HepG2 (cell line): Measurements from ENCODE around the gene ACP1. TPM values are rescaled to one million over a fixed set of nuclear protein-coding genes. Genes with fewer than 3 reads are reported as not detected.
A peak's percentile ranks its signal among the peaks of the same experiment; 100 is the strongest.

ENCODE experiments used
- ATAC-seq: fragments of 200-7000 bp; cut with Tn5 transposase; 3 replicates; pipeline ENCODE4 v1.9.1; 2020; ENCODE audit warnings: mild to moderate bottlenecking, moderate library complexity
- Bru-seq: library from RNA; stranded (reverse); fragments of 400-500 nt; gene quantifications from one replicate; lab custom pipeline; 2021; lab: Mats Ljungman, UMichigan
- BruChase-seq, 2 experiments: library from RNA; stranded (reverse); fragments of 400-500 nt; gene quantifications; one replicate each; lab custom pipeline; 2021; lab: Mats Ljungman, UMichigan
- BruUV-seq: library from RNA; stranded (reverse); fragments of 400-500 nt; replicated peaks from 2 replicates; lab custom pipeline; 2021; lab: Mats Ljungman, UMichigan
- CTCF ChIA-PET: fragments of 300-600 bp; formaldehyde crosslinking; extraction: SDS; loops from one replicate; lab custom pipeline; 2021; ENCODE audit warnings: low total read pairs, inconsistent platforms, low intra/inter-chr PET ratio; lab: Yijun Ruan, JAX
- POLR2A ChIA-PET: fragments of 350-600 bp; sonication (Branson Sonifier 250); formaldehyde crosslinking; loops from one replicate; lab custom pipeline; 2020; ENCODE audit warnings: antibody characterized with exemption, inconsistent platforms; lab: Yijun Ruan, JAX
- DNase-seq: peaks from one replicate; pipeline ENCODE4 v3.0.0-alpha.2; 2015; ENCODE audit warnings: low spot score
- FAIRE-seq: peaks from 3 replicates; lab custom pipeline; 2011; peaks lifted over from hg19 to GRCh38; lab: Jason Lieb, UNC
- H2AFZ ChIP-seq: one replicate; pipeline ENCODE4 v1.6.1; 2011; ENCODE audit warnings: low read length, inconsistent platforms
- H3K27ac ChIP-seq: fragments of 300-600 bp; 3 replicates; pipeline ENCODE4 v1.8.0; 2011; ENCODE audit warnings: mixed run types, mild to moderate bottlenecking, mixed read lengths, low read length, inconsistent platforms; ENCODE audit not compliant: insufficient read depth; ENCODE audit errors: extremely low read length
- H3K27me3 ChIP-seq, 2 experiments: fragments of 200-600 bp in 1 of 2; 2 replicates in 1 of 2; 3 replicates in 1 of 2; pipeline versions ENCODE4 v1.6.0 to v1.8.0; 2011; ENCODE audit warnings: low read length in 2 of 2, mild to moderate bottlenecking in 2 of 2, moderate library complexity in 2 of 2, inconsistent platforms in 1 of 2; ENCODE audit not compliant: insufficient read depth in 2 of 2, control insufficient read depth in 1 of 2
- H3K36me3 ChIP-seq, 2 experiments: fragments of 200-600 bp in 1 of 2; replicated peaks in 1 of 2; 2 replicates in 1 of 2; 3 replicates in 1 of 2; pipeline versions ENCODE4 v1.5.1 to v1.8.0; 2011; ENCODE audit warnings: low read length in 2 of 2, inconsistent platforms in 1 of 2; ENCODE audit not compliant: insufficient read depth in 2 of 2, control insufficient read depth in 1 of 2
- H3K4me1 ChIP-seq: 2 replicates; pipeline ENCODE4 v1.5.1; 2012; ENCODE audit warnings: low read length, inconsistent platforms; ENCODE audit not compliant: insufficient read depth
- H3K4me2 ChIP-seq: 2 replicates; pipeline ENCODE4 v1.6.0; 2011; ENCODE audit warnings: low read depth, low read length, inconsistent platforms
- H3K4me3 ChIP-seq, 3 experiments: fragments of 200-600 bp in 1 of 3; sonication (generic), shearing (Covaris generic) in 1 of 3; replicated peaks in 1 of 3; 2 replicates each; pipeline ENCODE4 v1.5.1; 2011 to 2016; ENCODE audit warnings: low read length in 3 of 3, inconsistent platforms in 2 of 3, low read depth in 2 of 3, mild to moderate bottlenecking in 2 of 3, control low read depth in 1 of 3, mixed read lengths in 1 of 3; ENCODE audit not compliant: insufficient read depth in 1 of 3
- H3K79me2 ChIP-seq: one replicate; pipeline ENCODE4 v1.6.1; 2011; ENCODE audit warnings: low read length, inconsistent platforms; ENCODE audit not compliant: insufficient read depth
- H3K9ac ChIP-seq: 2 replicates; pipeline ENCODE4 v1.6.0; 2011; ENCODE audit warnings: mild to moderate bottlenecking, low read depth, low read length, inconsistent platforms; ENCODE audit not compliant: insufficient read depth
- H3K9me3 ChIP-seq: 2 replicates; pipeline ENCODE4 v1.5.1; 2012; ENCODE audit warnings: mild to moderate bottlenecking, low read length
- H4K20me1 ChIP-seq: 2 replicates; pipeline ENCODE4 v1.6.0; 2011; ENCODE audit warnings: inconsistent platforms, mild to moderate bottlenecking, low read length, moderate library complexity; ENCODE audit not compliant: insufficient read depth
- HMG20B ChIP-seq: conservative IDR thresholded peaks from 2 replicates; pipeline ENCODE4 v1.6.1; 2016; ENCODE audit warnings: missing genetic modification reagents, missing compliant biosample characterization
- KDM6A ChIP-seq: IDR thresholded peaks from 2 replicates; pipeline ENCODE4 v1.6.1; 2016; ENCODE audit warnings: low read depth
- MIER3 ChIP-seq: IDR thresholded peaks from 2 replicates; pipeline ENCODE4 v1.6.1; 2016; ENCODE audit warnings: missing compliant biosample characterization, borderline replicate concordance
- ZNF143 ChIP-seq: sonication (generic); formaldehyde crosslinking; IDR thresholded peaks from 2 replicates; pipeline ENCODE4 v1.4.0; 2020; ENCODE audit warnings: missing genetic modification reagents
- ZNF484 ChIP-seq: sonication (generic); formaldehyde crosslinking; IDR thresholded peaks from 2 replicates; pipeline ENCODE4 v1.5.1; 2020; ENCODE audit warnings: mild to moderate bottlenecking, low read depth, missing genetic modification reagents, borderline replicate concordance
- ZNF530 ChIP-seq: sonication (generic); formaldehyde crosslinking; IDR thresholded peaks from 2 replicates; pipeline ENCODE4 v1.5.0; 2020; ENCODE audit warnings: low read depth, mild to moderate bottlenecking, missing genetic modification reagents
- ZNF713 ChIP-seq: sonication (generic); formaldehyde crosslinking; IDR thresholded peaks from 2 replicates; pipeline ENCODE4 v1.4.0; 2020; ENCODE audit warnings: mild to moderate bottlenecking, missing genetic modification reagents
- ZNF891 ChIP-seq: sonication (generic); formaldehyde crosslinking; IDR thresholded peaks from 2 replicates; pipeline ENCODE4 v1.5.0; 2020; ENCODE audit warnings: mild to moderate bottlenecking, missing genetic modification reagents
- WGBS: methylation state at CpG from one replicate; pipeline ENCODE4 v1.1.6; 2017; ENCODE audit warnings: low lambda C conversion rate; 5-methylcytosine and 5-hydroxymethylcytosine counted together
- in situ Hi-C: cut with HindIII; loops from 2 replicates; pipeline ENCODE4 v1.10.0; 2017; ENCODE audit warnings: low pct_unique_long_range_greater_than_20kb; ENCODE audit not compliant: extremely low pct_ligation_motif_present
- intact Hi-C: fragments of 100-400 bp; cut with micrococcal nuclease; formaldehyde crosslinking; loops from one replicate; pipeline ENCODE4 v1.10.0; 2022; ENCODE audit not compliant: unreplicated experiment
- long read RNA-seq, 2 experiments: library from RNA in 1 of 2; library from polyadenylated mRNA in 1 of 2; stranded (forward) in 1 of 2; unstranded in 1 of 2; transcript quantifications; one replicate each; pipeline ENCODE4 v2.0.0, GENCODE V29; 2019 to 2022
- polyA minus RNA-seq, 3 experiments: library from RNA; depleted of rRNA, polyadenylated mRNA; stranded (reverse); fragments of >200 nt; gene quantifications; 2 replicates each; pipeline ENCODE4 v1.2.3, GENCODE V29; 2011; ENCODE audit warnings: low replicate concordance in 1 of 3
- polyA plus RNA-seq, 8 experiments: library from polyadenylated mRNA; depleted of rRNA in 3 of 8; stranded (reverse) in 7 of 8; unstranded in 1 of 8; fragments of >200 nt; fragmentation: Illumina TruSeq in 4 of 8; extraction: Trizol in 4 of 8; gene quantifications; 2 replicates each; pipeline versions ENCODE4 v1.2.1 to v1.2.3, GENCODE V29; 2011 to 2016; ENCODE audit warnings: low read depth in 4 of 8, missing spikeins in 1 of 8, mixed read lengths in 1 of 8; ENCODE audit not compliant: insufficient read depth in 1 of 8
- total RNA-seq, 5 experiments: library from RNA; depleted of rRNA; stranded (reverse); fragments of >200 nt; fragmentation: Illumina TruSeq; extraction: Trizol; gene quantifications; 2 replicates each; pipeline ENCODE4 v1.2.3, GENCODE V29; 2016; ENCODE audit warnings: low read depth in 1 of 5
- TF ChIP-seq, protein P1 (sequence below): sonication (generic); formaldehyde crosslinking; conservative IDR thresholded peaks from 2 replicates; pipeline ENCODE4 v1.8.0; 2022; ENCODE audit warnings: low read depth, missing genetic modification reagents
- TF ChIP-seq, protein P2 (sequence below): sonication (generic); formaldehyde crosslinking; conservative IDR thresholded peaks from 2 replicates; pipeline ENCODE4 v1.8.1; 2023; ENCODE audit warnings: missing genetic modification reagents
- TF ChIP-seq, protein P3 (sequence below): IDR thresholded peaks from 2 replicates; pipeline ENCODE4 v1.6.1; 2016; ENCODE audit warnings: control low read depth

ACP1 gene
- 246 and 290 TPM in 2 replicates for total RNA-seq (2016; rRNA removed; fragmentation: Illumina TruSeq; extraction: Trizol)
- total RNA-seq (2016; cell fraction: cytosol; rRNA removed; fragmentation: Illumina TruSeq; extraction: Trizol; ENCODE audit: low read depth) = 198 and 234 TPM in 2 replicates
- total RNA-seq (2016; cell fraction: insoluble cytoplasmic fraction; rRNA removed; fragmentation: Illumina TruSeq; extraction: Trizol) = 252 and 306 TPM in 2 replicates
- 319 and 324 TPM in 2 replicates for total RNA-seq (2016; cell fraction: membrane; rRNA removed; fragmentation: Illumina TruSeq; extraction: Trizol)
- total RNA-seq (2016; cell fraction: nucleus; rRNA removed; fragmentation: Illumina TruSeq; extraction: Trizol) = 159 and 173 TPM in 2 replicates
- 280 and 348 TPM in 2 replicates for polyA plus RNA-seq (2011; rRNA removed)
- 192 and 226 TPM in 2 replicates for polyA plus RNA-seq (2011; cell fraction: cytosol; rRNA removed)
- 139 and 154 TPM in 2 replicates for polyA plus RNA-seq (2011; cell fraction: nucleus; rRNA removed)
- 301 and 382 TPM in 2 replicates for polyA plus RNA-seq (2012)
- 328 and 393 TPM in 2 replicates for polyA plus RNA-seq (2016; cell fraction: cytosol; fragmentation: Illumina TruSeq; extraction: Trizol; ENCODE audit: low read depth)
- polyA plus RNA-seq (2016; cell fraction: insoluble cytoplasmic fraction; fragmentation: Illumina TruSeq; extraction: Trizol; ENCODE audit: low read depth) = 381 and 406 TPM in 2 replicates
- polyA plus RNA-seq (2016; cell fraction: membrane; fragmentation: Illumina TruSeq; extraction: Trizol; ENCODE audit: low read depth) = 353 and 372 TPM in 2 replicates
- polyA plus RNA-seq (2016; cell fraction: nucleus; fragmentation: Illumina TruSeq; extraction: Trizol; ENCODE audit: insufficient read depth, low read depth) = 287 and 295 TPM in 2 replicates
- 137 and 198 TPM in 2 replicates for polyA minus RNA-seq (2011; rRNA and poly(A)+ RNA removed; ENCODE audit: low replicate concordance)
- polyA minus RNA-seq (2011; cell fraction: cytosol; rRNA and poly(A)+ RNA removed) = 154 and 160 TPM in 2 replicates
- 316 and 328 TPM in 2 replicates for polyA minus RNA-seq (2011; cell fraction: nucleus; rRNA and poly(A)+ RNA removed)
- percentile 99 among the genes with signal in this experiment for Bru-seq, nascent RNA
- percentile 98 among the genes with signal in this experiment for BruChase-seq, experiment 1, labeled RNA remaining after a 6-hour chase
- percentile 98 among the genes with signal in this experiment for BruChase-seq, experiment 2, labeled RNA remaining after a 2-hour chase
- long read RNA-seq, experiment 1, transcript ACP1-202 (6 exons, 1,552 nt) = minor isoform, 157 of 650 reads
- long read RNA-seq, experiment 1, transcript ACP1-201 (6 exons, 1,549 nt) = major isoform, 424 of 650 reads
- long read RNA-seq, experiment 1, transcript ACP1-209 (7 exons, 577 nt) = minor isoform, 25 of 650 reads
- long read RNA-seq, experiment 1, partial matches to known transcripts = 26 of 650 reads
- long read RNA-seq, experiment 1, other reads (novel, unspliced or antisense) = 16 of 650 reads
- long read RNA-seq, experiment 2, transcript ACP1-201 (6 exons, 1,549 nt) = major isoform, 244 of 462 reads
- long read RNA-seq, experiment 2, transcript ACP1-202 (6 exons, 1,552 nt) = minor isoform, 91 of 462 reads
- long read RNA-seq, experiment 2, transcript ACP1-209 (7 exons, 577 nt) = minor isoform, 19 of 462 reads
- long read RNA-seq, experiment 2, partial matches to known transcripts = 49 of 462 reads
- long read RNA-seq, experiment 2, other reads (novel, unspliced or antisense) = 53 of 462 reads

DNA sequence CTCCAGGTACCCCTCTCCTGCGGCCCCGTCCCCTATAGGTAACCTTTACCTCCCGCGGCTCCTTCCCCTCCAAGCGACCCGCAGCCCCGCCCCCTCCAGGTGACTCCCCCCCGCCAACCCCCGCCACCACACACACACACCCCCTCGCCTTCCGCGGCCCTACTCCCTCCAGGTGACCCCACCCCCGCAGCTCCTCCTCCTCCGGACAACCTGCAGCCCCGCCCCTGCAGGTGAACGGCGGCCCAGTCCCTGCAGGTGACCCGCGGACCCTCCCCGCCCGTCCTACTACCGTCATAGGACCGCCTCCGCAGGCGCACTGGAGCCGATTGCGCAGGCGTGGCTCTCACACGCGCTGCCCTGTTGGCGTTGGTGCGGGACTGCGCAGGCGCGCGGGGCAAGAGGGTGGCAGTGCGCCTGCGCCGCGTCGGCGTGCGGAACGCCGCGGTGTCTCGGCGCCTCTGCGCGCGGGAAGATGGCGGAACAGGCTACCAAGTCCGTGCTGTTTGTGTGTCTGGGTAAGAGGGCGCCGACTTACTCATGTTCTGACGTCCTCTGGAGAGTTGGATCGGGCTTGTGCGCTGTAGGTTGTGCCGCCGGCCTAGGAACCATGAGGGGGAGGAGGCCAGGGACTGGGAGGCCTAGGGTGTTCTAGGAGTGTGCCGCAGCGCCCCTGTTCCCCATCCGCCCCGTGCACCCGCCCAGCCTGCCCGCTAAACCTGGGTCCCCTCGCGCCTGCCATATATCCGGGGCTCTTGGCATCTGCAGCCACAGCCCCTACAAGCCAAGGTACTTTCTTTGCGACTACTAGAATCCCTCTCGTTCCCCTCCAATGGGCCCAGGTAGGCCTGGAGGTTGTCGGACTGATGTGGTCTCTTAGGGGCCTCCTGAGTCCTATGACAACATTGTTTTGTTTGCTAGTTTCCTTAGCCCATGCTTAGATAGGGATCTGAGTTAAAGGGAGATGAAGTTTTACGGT lies at the start of gene ACP1:
Gene ACP1, plus strand, starts transcription at position 455 of the 976 bp plus-strand sequence. Its CDS starts 18 bp downstream, at position 473.
- in situ Hi-C loops = loop anchor here (5.0 kb wide), 1 partner anchor 87 kb away; no protein-coding TSS in a partner anchor
- 3% methylated on average over 51 of the region's 73 CpGs for whole genome bisulfite sequencing
- Histone ChIP-seq H3K4me3 (peak within 1 kb of the TSS; percentile 95 to 99 (median 96)), H3K79me2 (peaks cover 51% of the 10 kb centered on the region), H3K36me3 (peaks cover 2 to 9% of the 10 kb centered on the region in 2 experiments; a peak in 3 of 5 replicates), H3K4me2 (peak within 1 kb of the TSS; percentile 98), H3K27me3 (peaks cover 0 to 5% of the 10 kb centered on the region in 2 experiments; a peak in 1 of 5 replicates), H3K27ac (peak within 1 kb of the TSS; percentile 84), H3K9me3 (no peaks in the 10 kb centered on the region), H3K9ac (peak within 1 kb of the TSS; percentile 97), H3K4me1 (peaks cover 83% of the 10 kb centered on the region), H4K20me1 (peaks cover 41% of the 10 kb centered on the region), H2AFZ (no peak within 1 kb of the TSS)
- ChIA-PET CTCF (interaction anchor here (1.6 kb wide), 1 partner anchor 18 kb away, joined by 6 read pairs; no protein-coding TSS in a partner anchor), POLR2A (interaction anchor here (0.6 to 11.0 kb wide), 6 partner anchors 9 to 88 kb away, joined by 3 to 156 read pairs (median 4); no protein-coding TSS in a partner anchor)
- FAIRE-seq (no peak), ATAC-seq (peak; percentile 76), DNase-seq (peak; percentile 93)
- intact Hi-C loops = no loop called here
- no TSS peak for BruUV-seq
- 0 out of 2 replicates have a peak, but pooled peaks have one; percentile 61 for TF ChIP-seq ZNF530 (CRISPR knock-in tag)
- TF ChIP-seq KDM6A (CRISPR knock-in tag) = peak; percentile 9; the same call in 1 of the 2 replicates
- 0 out of 2 replicates have a peak, but pooled peaks have one; percentile 69 for TF ChIP-seq ZNF484 (CRISPR knock-in tag)
- peak; percentile 97 for TF ChIP-seq ZNF891 (CRISPR knock-in tag)
- TF ChIP-seq, protein P1, sequence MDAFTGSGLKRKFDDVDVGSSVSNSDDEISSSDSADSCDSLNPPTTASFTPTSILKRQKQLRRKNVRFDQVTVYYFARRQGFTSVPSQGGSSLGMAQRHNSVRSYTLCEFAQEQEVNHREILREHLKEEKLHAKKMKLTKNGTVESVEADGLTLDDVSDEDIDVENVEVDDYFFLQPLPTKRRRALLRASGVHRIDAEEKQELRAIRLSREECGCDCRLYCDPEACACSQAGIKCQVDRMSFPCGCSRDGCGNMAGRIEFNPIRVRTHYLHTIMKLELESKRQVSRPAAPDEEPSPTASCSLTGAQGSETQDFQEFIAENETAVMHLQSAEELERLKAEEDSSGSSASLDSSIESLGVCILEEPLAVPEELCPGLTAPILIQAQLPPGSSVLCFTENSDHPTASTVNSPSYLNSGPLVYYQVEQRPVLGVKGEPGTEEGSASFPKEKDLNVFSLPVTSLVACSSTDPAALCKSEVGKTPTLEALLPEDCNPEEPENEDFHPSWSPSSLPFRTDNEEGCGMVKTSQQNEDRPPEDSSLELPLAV (CRISPR knock-in tag) = no peak; the same call in 1 of the 2 replicates
- TF ChIP-seq, protein P2, sequence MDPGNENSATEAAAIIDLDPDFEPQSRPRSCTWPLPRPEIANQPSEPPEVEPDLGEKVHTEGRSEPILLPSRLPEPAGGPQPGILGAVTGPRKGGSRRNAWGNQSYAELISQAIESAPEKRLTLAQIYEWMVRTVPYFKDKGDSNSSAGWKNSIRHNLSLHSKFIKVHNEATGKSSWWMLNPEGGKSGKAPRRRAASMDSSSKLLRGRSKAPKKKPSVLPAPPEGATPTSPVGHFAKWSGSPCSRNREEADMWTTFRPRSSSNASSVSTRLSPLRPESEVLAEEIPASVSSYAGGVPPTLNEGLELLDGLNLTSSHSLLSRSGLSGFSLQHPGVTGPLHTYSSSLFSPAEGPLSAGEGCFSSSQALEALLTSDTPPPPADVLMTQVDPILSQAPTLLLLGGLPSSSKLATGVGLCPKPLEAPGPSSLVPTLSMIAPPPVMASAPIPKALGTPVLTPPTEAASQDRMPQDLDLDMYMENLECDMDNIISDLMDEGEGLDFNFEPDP (CRISPR knock-in tag) = no peak
- no peak for TF ChIP-seq ZNF143 (CRISPR knock-in tag)
- no peak for TF ChIP-seq HMG20B (CRISPR knock-in tag)
- no peak for TF ChIP-seq MIER3 (CRISPR knock-in tag)
- TF ChIP-seq, protein P3, sequence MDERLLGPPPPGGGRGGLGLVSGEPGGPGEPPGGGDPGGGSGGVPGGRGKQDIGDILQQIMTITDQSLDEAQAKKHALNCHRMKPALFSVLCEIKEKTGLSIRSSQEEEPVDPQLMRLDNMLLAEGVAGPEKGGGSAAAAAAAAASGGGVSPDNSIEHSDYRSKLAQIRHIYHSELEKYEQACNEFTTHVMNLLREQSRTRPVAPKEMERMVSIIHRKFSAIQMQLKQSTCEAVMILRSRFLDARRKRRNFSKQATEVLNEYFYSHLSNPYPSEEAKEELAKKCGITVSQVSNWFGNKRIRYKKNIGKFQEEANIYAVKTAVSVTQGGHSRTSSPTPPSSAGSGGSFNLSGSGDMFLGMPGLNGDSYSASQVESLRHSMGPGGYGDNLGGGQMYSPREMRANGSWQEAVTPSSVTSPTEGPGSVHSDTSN (CRISPR knock-in tag) = no peak
- no peak for TF ChIP-seq ZNF713 (CRISPR knock-in tag)
